ENCODE results near the gene ASCL5. TPM values are rescaled to one million over a fixed set of nuclear protein-coding genes. Genes with fewer than 3 reads are reported as not detected.

Gene ASCL5
- 1 to 10 TPM in 4 of 8 experiments, under 1 TPM in 4; 0.31 to 5.2 (median 1.2) TPM for total RNA-seq

GRCh38 chr1:201126832-201127754 is at the start of gene ASCL5:
TSS of gene ASCL5 (minus strand) at chr1:201127184. CDS start at chr1:201115372, 11,812 bp downstream.
- H3K4me1 ChIP-seq (replicated peaks in 1 of 2) = no peaks in the 10 kb centered on the region
- no peak within 1 kb of the TSS for H3K4me3 ChIP-seq
- WGBS, 10 experiments = 31 to 100% (median 82%) methylated on average over 1 to 10 of the region's 24 CpGs; no CpG with 5 or more reads in 2 of the 10 experiments
- peak in 6 of 8 experiments; percentile 4 to 63 (median 32) for ATAC-seq (replicated peaks in 6 of 8)
- in situ Hi-C loops (cut with MboI; ENCODE audit: low pct_unique_long_range_greater_than_20kb in 2 of 9, low sequenced_read_pairs in 9 of 9, unreplicated experiment in 9 of 9) = no loop called here
- no peak within 1 kb of the TSS for H3K27ac ChIP-seq

- Histone ChIP-seq H3K4me1 (replicated peaks in 1 of 2) (peaks cover 8 to 19% of the 10 kb centered on the region in 2 donors), H3K4me3 (no peak overlapping the region), H3K27ac (no peak overlapping the region)
- in situ Hi-C loops (cut with MboI; ENCODE audit: low pct_unique_long_range_greater_than_20kb in 2 of 9, low sequenced_read_pairs in 9 of 9, unreplicated experiment in 9 of 9) = no loop called here
- 32 to 95% (median 81%) methylated on average over 1 to 7 of the region's 7 CpGs; no CpG with 5 or more reads in 4 of the 10 experiments for WGBS, 10 experiments
- ATAC-seq (replicated peaks in 6 of 8) = no peak
These were observed 49.0 kb upstream of the ASCL5 start for GRCh38 chr1:201175820-201176500.

- no peak overlapping the region for H3K4me3 ChIP-seq
- peaks cover 18 to 30% of the 10 kb centered on the region in 2 donors for H3K4me1 ChIP-seq (replicated peaks in 1 of 2)
- no peak for ATAC-seq (replicated peaks in 6 of 8)
- in situ Hi-C loops (cut with MboI; ENCODE audit: low pct_unique_long_range_greater_than_20kb in 2 of 9, low sequenced_read_pairs in 9 of 9, unreplicated experiment in 9 of 9) = no loop called here
- 27 to 100% (median 78%) methylated on average over 1 of the region's 1 CpG; no CpG with 5 or more reads in 2 of the 10 experiments for WGBS, 10 experiments
- H3K27ac ChIP-seq = peak overlapping the region in 1 of 2 donors; percentile 31
These were observed 46.8 kb upstream of the ASCL5 start for GRCh38 chr1:201173736-201174135.

- ATAC-seq (replicated peaks in 6 of 8) = peak in 4 of 8 experiments; percentile 1 to 25 (median 10)
- Histone ChIP-seq H3K4me3 (no peak overlapping the region), H3K27ac (peak overlapping the region in 1 of 2 donors; percentile 31), H3K4me1 (replicated peaks in 1 of 2) (peaks cover 18 to 30% of the 10 kb centered on the region in 2 donors)
- 72 to 100% (median 93%) methylated on average over 1 to 4 of the region's 4 CpGs; no CpG with 5 or more reads in 1 of the 10 experiments for WGBS, 10 experiments
- in situ Hi-C loops (cut with MboI; ENCODE audit: low pct_unique_long_range_greater_than_20kb in 2 of 9, low sequenced_read_pairs in 9 of 9, unreplicated experiment in 9 of 9) = no loop called here
These were observed 46.1 kb upstream of the ASCL5 start for GRCh38 chr1:201172999-201173610.

- Histone ChIP-seq H3K4me1 (replicated peaks in 1 of 2) (peaks cover 18 to 32% of the 10 kb centered on the region in 2 donors), H3K4me3 (no peak overlapping the region), H3K27ac (peak overlapping the region in 1 of 2 donors; percentile 20)
- 50 to 93% (median 63%) methylated on average over 1 to 4 of the region's 4 CpGs; no CpG with 5 or more reads in 5 of the 10 experiments for WGBS, 10 experiments
- no peak for ATAC-seq (replicated peaks in 6 of 8)
- in situ Hi-C loops (cut with MboI; ENCODE audit: low pct_unique_long_range_greater_than_20kb in 2 of 9, low sequenced_read_pairs in 9 of 9, unreplicated experiment in 9 of 9) = no loop called here
These were observed 45.3 kb upstream of the ASCL5 start for GRCh38 chr1:201172326-201172725.

GRCh38 chr1:201171063-201172036 is 44.4 kb upstream of the ASCL5 start:
- Histone ChIP-seq H3K27ac (peak overlapping the region; percentile 91 to 92), H3K4me3 (peak overlapping the region; percentile 37 to 54 (median 42)), H3K4me1 (replicated peaks in 1 of 2) (peaks cover 12 to 33% of the 10 kb centered on the region in 2 donors)
- ATAC-seq (replicated peaks in 6 of 8) = peak; percentile 38 to 66 (median 54)
- in situ Hi-C loops (cut with MboI; ENCODE audit: low pct_unique_long_range_greater_than_20kb in 2 of 9, low sequenced_read_pairs in 9 of 9, unreplicated experiment in 9 of 9) = no loop called here
- WGBS, 10 experiments = 7 to 100% (median 36%) methylated on average over 1 to 33 of the region's 48 CpGs

- peak; percentile 92 to 98 (median 96) for ATAC-seq (replicated peaks in 6 of 8)
- WGBS, 10 experiments = 0 to 35% (median 0%) methylated on average over 1 to 7 of the region's 26 CpGs; no CpG with 5 or more reads in 2 of the 10 experiments
- in situ Hi-C loops (cut with MboI; ENCODE audit: low pct_unique_long_range_greater_than_20kb in 2 of 9, low sequenced_read_pairs in 9 of 9, unreplicated experiment in 9 of 9) = no loop called here
- Histone ChIP-seq H3K27ac (peak overlapping the region; percentile 91 to 92), H3K4me1 (replicated peaks in 1 of 2) (peaks cover 12 to 33% of the 10 kb centered on the region in 2 donors), H3K4me3 (peak overlapping the region; percentile 37 to 54 (median 42))
These were observed 43.6 kb upstream of the ASCL5 start for GRCh38 chr1:201170533-201171062.

GRCh38 chr1:201169971-201170532 is 43.1 kb upstream of the ASCL5 start:
- Histone ChIP-seq H3K27ac (peak overlapping the region; percentile 91 to 92), H3K4me3 (peak overlapping the region; percentile 37 to 54 (median 42)), H3K4me1 (replicated peaks in 1 of 2) (peaks cover 12 to 33% of the 10 kb centered on the region in 2 donors)
- in situ Hi-C loops (cut with MboI; ENCODE audit: low pct_unique_long_range_greater_than_20kb in 2 of 9, low sequenced_read_pairs in 9 of 9, unreplicated experiment in 9 of 9) = no loop called here
- no peak for ATAC-seq (replicated peaks in 6 of 8)
- WGBS, 10 experiments = 83 to 100% (median 88%) methylated on average over 1 to 2 of the region's 2 CpGs; no CpG with 5 or more reads in 2 of the 10 experiments

GRCh38 chr1:201169203-201169602 is 42.2 kb upstream of the ASCL5 start:
- ATAC-seq (replicated peaks in 6 of 8) = no peak
- Histone ChIP-seq H3K27ac (no peak overlapping the region), H3K4me1 (replicated peaks in 1 of 2) (peaks cover 18 to 39% of the 10 kb centered on the region in 2 donors), H3K4me3 (no peak overlapping the region)
- 40 to 93% (median 80%) methylated on average over 1 to 3 of the region's 3 CpGs for WGBS, 10 experiments
- in situ Hi-C loops (cut with MboI; ENCODE audit: low pct_unique_long_range_greater_than_20kb in 2 of 9, low sequenced_read_pairs in 9 of 9, unreplicated experiment in 9 of 9) = no loop called here

GRCh38 chr1:201167041-201167991 is 40.3 kb upstream of the ASCL5 start:
- Histone ChIP-seq H3K27ac (no peak overlapping the region), H3K4me3 (no peak overlapping the region), H3K4me1 (replicated peaks in 1 of 2) (peaks cover 22 to 33% of the 10 kb centered on the region in 2 donors)
- ATAC-seq (replicated peaks in 6 of 8) = no peak
- in situ Hi-C loops (cut with MboI; ENCODE audit: low pct_unique_long_range_greater_than_20kb in 2 of 9, low sequenced_read_pairs in 9 of 9, unreplicated experiment in 9 of 9) = no loop called here
- 61 to 91% (median 67%) methylated on average over 1 to 13 of the region's 13 CpGs for WGBS, 10 experiments
